Neural progenitor cell (in vitro differentiated cells): ENCODE measurements around the gene HDAC11.

ENCODE experiments used
- CTCF ChIP-seq: fragments of 200-600 bp; sonication (generic); IDR thresholded peaks from 2 replicates; pipeline ENCODE4 v1.5.1; 2017; ENCODE audit warnings: antibody characterized with exemption, mild to moderate bottlenecking
- EZH2 ChIP-seq: fragments of 200-600 bp; sonication (generic); IDR thresholded peaks from 2 replicates; pipeline ENCODE4 v1.6.1; 2017; ENCODE audit warnings: antibody characterized with exemption, mild to moderate bottlenecking, moderate library complexity

- TF ChIP-seq EZH2 (no peak), CTCF (no peak)
These were observed 849 bp upstream of the HDAC11 start for GRCh38 chr3:13479332-13479581.
